WTC11 (cell line): ENCODE results near the gene TP53I3. TPM values are rescaled to one million over a fixed set of nuclear protein-coding genes. Genes with fewer than 3 reads are reported as not detected.

Experiments
- ATAC-seq: fragments of 200-7000 bp; cut with Tn5 transposase; 2 replicates; pipeline ENCODE4 v1.10.0; 2021; ENCODE audit warnings: mild to moderate bottlenecking, moderate library complexity
- CTCF ChIA-PET: fragments of 300-600 bp; sonication (Branson Sonifier 250); formaldehyde crosslinking; loops from one replicate; lab custom pipeline; 2021; ENCODE audit warnings: antibody characterized with exemption; lab: Charles Lee
- POLR2A ChIA-PET: fragments of 350-600 bp; sonication (Branson Sonifier 250); formaldehyde crosslinking; loops from one replicate; lab custom pipeline; 2021; ENCODE audit warnings: antibody characterized with exemption; lab: Charles Lee
- DNase-seq: peaks from one replicate; pipeline ENCODE4 v3.0.0; 2021; ENCODE audit warnings: low spot score
- H3K27ac Mint-ChIP-seq: 2 replicates; pipeline ENCODE4 v1.8.0; 2021; ENCODE audit warnings: mixed read lengths
- H3K27me3 Mint-ChIP-seq: 2 replicates; pipeline ENCODE4 v1.8.0; 2021; ENCODE audit warnings: low read depth, mild to moderate bottlenecking, moderate library complexity, mixed read lengths
- H3K36me3 Mint-ChIP-seq: 2 replicates; pipeline ENCODE4 v1.8.0; 2021; ENCODE audit warnings: mixed read lengths
- H3K4me1 Mint-ChIP-seq: 2 replicates; pipeline ENCODE4 v1.8.0; 2022; ENCODE audit warnings: mixed read lengths
- H3K4me3 Mint-ChIP-seq: 2 replicates; pipeline ENCODE4 v1.8.0; 2021; ENCODE audit warnings: mild to moderate bottlenecking, moderate library complexity, mixed read lengths
- H3K9me3 Mint-ChIP-seq: 2 replicates; pipeline ENCODE4 v1.8.0; 2021; ENCODE audit warnings: mixed read lengths
- E2F5 ChIP-seq: sonication (generic); formaldehyde crosslinking; IDR thresholded peaks from 2 replicates; pipeline ENCODE4 v1.8.1; 2022; ENCODE audit warnings: mild to moderate bottlenecking, moderate library complexity, missing genetic modification reagents
- ERG ChIP-seq: fragments of 250-450 bp; sonication (Bioruptor Pico); IDR thresholded peaks from 2 replicates; pipeline ENCODE4 v1.8.0; 2021; ENCODE audit warnings: mild to moderate bottlenecking
- ESRRA ChIP-seq: sonication (generic); formaldehyde crosslinking; IDR thresholded peaks from 2 replicates; pipeline ENCODE4 v1.8.1; 2022; ENCODE audit warnings: mild to moderate bottlenecking, missing genetic modification reagents, borderline replicate concordance
- HMGXB4 ChIP-seq: sonication (generic); formaldehyde crosslinking; IDR thresholded peaks from 2 replicates; pipeline ENCODE4 v1.8.1; 2023; ENCODE audit warnings: mild to moderate bottlenecking, moderate library complexity, missing genetic modification reagents
- NFYB ChIP-seq: sonication (generic); formaldehyde crosslinking; conservative IDR thresholded peaks from 2 replicates; pipeline ENCODE4 v1.8.0; 2022; ENCODE audit warnings: low read depth, missing genetic modification reagents
- NR2C2 ChIP-seq: sonication (generic); formaldehyde crosslinking; IDR thresholded peaks from 2 replicates; pipeline ENCODE4 v1.8.0; 2022; ENCODE audit warnings: mild to moderate bottlenecking, missing genetic modification reagents
- RORB ChIP-seq: fragments of 250-450 bp; sonication (Bioruptor Pico); IDR thresholded peaks from 2 replicates; pipeline ENCODE4 v1.9.0; 2021; ENCODE audit warnings: mild to moderate bottlenecking
- SMAD4 ChIP-seq: sonication (generic); formaldehyde crosslinking; IDR thresholded peaks from 2 replicates; pipeline ENCODE4 v1.8.0; 2022; ENCODE audit warnings: mild to moderate bottlenecking, missing genetic modification reagents
- USF1 ChIP-seq: sonication (generic); formaldehyde crosslinking; IDR thresholded peaks from 2 replicates; pipeline ENCODE4 v1.8.0; 2022; ENCODE audit warnings: mild to moderate bottlenecking, missing genetic modification reagents
- ZBTB43 ChIP-seq: sonication (generic); formaldehyde crosslinking; IDR thresholded peaks from 2 replicates; pipeline ENCODE4 v1.8.1; 2023; ENCODE audit warnings: mild to moderate bottlenecking, missing genetic modification reagents
- ZNF138 ChIP-seq: sonication (generic); formaldehyde crosslinking; conservative IDR thresholded peaks from 2 replicates; pipeline ENCODE4 v1.8.1; 2022; ENCODE audit warnings: mild to moderate bottlenecking, moderate library complexity, missing genetic modification reagents
- total RNA-seq: library from RNA; stranded (reverse); gene quantifications from 3 replicates; pipeline ENCODE4 v1.2.3, GENCODE V29; 2021
- TF ChIP-seq, protein P1 (sequence below): sonication (generic); formaldehyde crosslinking; IDR thresholded peaks from 2 replicates; pipeline ENCODE4 v1.8.0; 2023; ENCODE audit warnings: missing genetic modification reagents, mild to moderate bottlenecking, borderline replicate concordance
- TF ChIP-seq, protein P2 (sequence below): sonication (generic); formaldehyde crosslinking; IDR thresholded peaks from 2 replicates; pipeline ENCODE4 v1.8.1; 2022; ENCODE audit warnings: mild to moderate bottlenecking, missing genetic modification reagents, moderate library complexity, borderline replicate concordance
- TF ChIP-seq, protein P3 (sequence below): sonication (generic); formaldehyde crosslinking; IDR thresholded peaks from 2 replicates; pipeline ENCODE4 v1.8.1; 2023; ENCODE audit warnings: mild to moderate bottlenecking, missing genetic modification reagents, moderate library complexity

The TP53I3 gene
- total RNA-seq, 1 experiment from 2014 or later = 32.9 TPM

- TF ChIP-seq, protein P1, sequence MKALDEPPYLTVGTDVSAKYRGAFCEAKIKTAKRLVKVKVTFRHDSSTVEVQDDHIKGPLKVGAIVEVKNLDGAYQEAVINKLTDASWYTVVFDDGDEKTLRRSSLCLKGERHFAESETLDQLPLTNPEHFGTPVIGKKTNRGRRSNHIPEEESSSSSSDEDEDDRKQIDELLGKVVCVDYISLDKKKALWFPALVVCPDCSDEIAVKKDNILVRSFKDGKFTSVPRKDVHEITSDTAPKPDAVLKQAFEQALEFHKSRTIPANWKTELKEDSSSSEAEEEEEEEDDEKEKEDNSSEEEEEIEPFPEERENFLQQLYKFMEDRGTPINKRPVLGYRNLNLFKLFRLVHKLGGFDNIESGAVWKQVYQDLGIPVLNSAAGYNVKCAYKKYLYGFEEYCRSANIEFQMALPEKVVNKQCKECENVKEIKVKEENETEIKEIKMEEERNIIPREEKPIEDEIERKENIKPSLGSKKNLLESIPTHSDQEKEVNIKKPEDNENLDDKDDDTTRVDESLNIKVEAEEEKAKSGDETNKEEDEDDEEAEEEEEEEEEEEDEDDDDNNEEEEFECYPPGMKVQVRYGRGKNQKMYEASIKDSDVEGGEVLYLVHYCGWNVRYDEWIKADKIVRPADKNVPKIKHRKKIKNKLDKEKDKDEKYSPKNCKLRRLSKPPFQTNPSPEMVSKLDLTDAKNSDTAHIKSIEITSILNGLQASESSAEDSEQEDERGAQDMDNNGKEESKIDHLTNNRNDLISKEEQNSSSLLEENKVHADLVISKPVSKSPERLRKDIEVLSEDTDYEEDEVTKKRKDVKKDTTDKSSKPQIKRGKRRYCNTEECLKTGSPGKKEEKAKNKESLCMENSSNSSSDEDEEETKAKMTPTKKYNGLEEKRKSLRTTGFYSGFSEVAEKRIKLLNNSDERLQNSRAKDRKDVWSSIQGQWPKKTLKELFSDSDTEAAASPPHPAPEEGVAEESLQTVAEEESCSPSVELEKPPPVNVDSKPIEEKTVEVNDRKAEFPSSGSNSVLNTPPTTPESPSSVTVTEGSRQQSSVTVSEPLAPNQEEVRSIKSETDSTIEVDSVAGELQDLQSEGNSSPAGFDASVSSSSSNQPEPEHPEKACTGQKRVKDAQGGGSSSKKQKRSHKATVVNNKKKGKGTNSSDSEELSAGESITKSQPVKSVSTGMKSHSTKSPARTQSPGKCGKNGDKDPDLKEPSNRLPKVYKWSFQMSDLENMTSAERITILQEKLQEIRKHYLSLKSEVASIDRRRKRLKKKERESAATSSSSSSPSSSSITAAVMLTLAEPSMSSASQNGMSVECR (CRISPR knock-in tag) = peak; percentile 47; the same call in 1 of the 2 replicates
- no peak; the same call in 1 of the 2 replicates for TF ChIP-seq ZBTB43 (CRISPR knock-in tag)
- TF ChIP-seq RORB (CRISPR knock-in tag) = no peak
- no peak for TF ChIP-seq ESRRA (CRISPR knock-in tag)
- no peak for TF ChIP-seq ERG (CRISPR knock-in tag)
- no peak for TF ChIP-seq NR2C2
- TF ChIP-seq, protein P2, sequence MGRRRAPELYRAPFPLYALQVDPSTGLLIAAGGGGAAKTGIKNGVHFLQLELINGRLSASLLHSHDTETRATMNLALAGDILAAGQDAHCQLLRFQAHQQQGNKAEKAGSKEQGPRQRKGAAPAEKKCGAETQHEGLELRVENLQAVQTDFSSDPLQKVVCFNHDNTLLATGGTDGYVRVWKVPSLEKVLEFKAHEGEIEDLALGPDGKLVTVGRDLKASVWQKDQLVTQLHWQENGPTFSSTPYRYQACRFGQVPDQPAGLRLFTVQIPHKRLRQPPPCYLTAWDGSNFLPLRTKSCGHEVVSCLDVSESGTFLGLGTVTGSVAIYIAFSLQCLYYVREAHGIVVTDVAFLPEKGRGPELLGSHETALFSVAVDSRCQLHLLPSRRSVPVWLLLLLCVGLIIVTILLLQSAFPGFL = no peak
- TF ChIP-seq, all 79 proteins: peak for 8
These were observed 858 bp downstream of the TP53I3 start (continued) for GRCh38 chr2:24083567-24084385.

GRCh38 chr2:24082787-24083566 lies 1.7 kb downstream of the TP53I3 start:
- DNase-seq (no peak), ATAC-seq (no peak)
- no peak for TF ChIP-seq ZNF138 (CRISPR knock-in tag)
- no peak for TF ChIP-seq HMGXB4 (CRISPR knock-in tag)
- no peak for TF ChIP-seq SMAD4
- TF ChIP-seq E2F5 = no peak; the same call in 1 of the 2 replicates
- TF ChIP-seq, protein P2 = no peak
- TF ChIP-seq NFYB = no peak
- TF ChIP-seq USF1 (CRISPR knock-in tag) = 0 out of 2 replicates have a peak, but pooled peaks have one; percentile 11
- TF ChIP-seq, protein P3, sequence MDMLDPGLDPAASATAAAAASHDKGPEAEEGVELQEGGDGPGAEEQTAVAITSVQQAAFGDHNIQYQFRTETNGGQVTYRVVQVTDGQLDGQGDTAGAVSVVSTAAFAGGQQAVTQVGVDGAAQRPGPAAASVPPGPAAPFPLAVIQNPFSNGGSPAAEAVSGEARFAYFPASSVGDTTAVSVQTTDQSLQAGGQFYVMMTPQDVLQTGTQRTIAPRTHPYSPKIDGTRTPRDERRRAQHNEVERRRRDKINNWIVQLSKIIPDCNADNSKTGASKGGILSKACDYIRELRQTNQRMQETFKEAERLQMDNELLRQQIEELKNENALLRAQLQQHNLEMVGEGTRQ = peak; percentile 63
- peaks cover 38% of the 10 kb centered on the region for H3K36me3 Mint-ChIP-seq
- ChIA-PET CTCF (interaction anchor here (0.6 to 3.4 kb wide), 25 partner anchors 10 to 744 kb away, joined by 3 to 64 read pairs (median 8); partner anchors contain the start of genes ATAD2B, FAM228B, FKBP1B and PFN4), POLR2A (interaction anchor here (1.1 to 3.0 kb wide), 6 partner anchors 23 to 327 kb away, joined by 3 to 30 read pairs (median 10); partner anchors contain the start of genes ATAD2B, FAM228B and WDCP)
- no peaks in the 10 kb centered on the region for H3K27me3 Mint-ChIP-seq
- peak overlapping the region; percentile 98 for H3K27ac Mint-ChIP-seq
- H3K9me3 Mint-ChIP-seq = no peaks in the 10 kb centered on the region
- peaks cover 22% of the 10 kb centered on the region for H3K4me1 Mint-ChIP-seq
- H3K4me3 Mint-ChIP-seq = peak overlapping the region; percentile 89
